HepG2 (cell line): ENCODE data around the gene LEPROT. TPM values are rescaled to one million over a fixed set of nuclear protein-coding genes. Genes with fewer than 3 reads are reported as not detected.

Experiments used
- CSRNP2 ChIP-seq: sonication (generic); formaldehyde crosslinking; conservative IDR thresholded peaks from 2 replicates; pipeline ENCODE4 v1.8.0; 2022; ENCODE audit warnings: low read depth, missing genetic modification reagents
- FOXA1 ChIP-seq, 2 experiments: fragments of 450-650 bp in 1 of 2; sonication (generic) in 1 of 2; formaldehyde crosslinking in 1 of 2; IDR thresholded peaks; 2 replicates each; pipeline versions ENCODE4 v1.4.0 to v1.6.1; 2016 to 2020; ENCODE audit warnings: missing genetic modification reagents in 1 of 2
- HNF4A ChIP-seq: sonication (generic); formaldehyde crosslinking; IDR thresholded peaks from 2 replicates; pipeline ENCODE4 v1.4.0; 2020; ENCODE audit warnings: missing genetic modification reagents
- HOXA9 ChIP-seq: sonication (generic); formaldehyde crosslinking; IDR thresholded peaks from 2 replicates; pipeline ENCODE4 v1.8.1; 2022; ENCODE audit warnings: missing genetic modification reagents, mild to moderate bottlenecking, moderate library complexity, borderline replicate concordance
- KAT8 ChIP-seq: IDR thresholded peaks from 2 replicates; pipeline ENCODE4 v1.6.1; 2016; ENCODE audit warnings: missing genetic modification reagents, missing compliant biosample characterization
- KLF13 ChIP-seq: sonication (generic); formaldehyde crosslinking; IDR thresholded peaks from 2 replicates; pipeline ENCODE4 v1.4.0; 2020; ENCODE audit warnings: mild to moderate bottlenecking, missing genetic modification reagents
- MZF1 ChIP-seq: sonication (generic); formaldehyde crosslinking; IDR thresholded peaks from 2 replicates; pipeline ENCODE4 v1.8.1; 2023; ENCODE audit warnings: mild to moderate bottlenecking, missing genetic modification reagents, borderline replicate concordance
- NFATC3 ChIP-seq: sonication (generic); formaldehyde crosslinking; IDR thresholded peaks from 2 replicates; pipeline ENCODE4 v1.5.1; 2020; ENCODE audit warnings: mild to moderate bottlenecking, missing genetic modification reagents
- SALL2 ChIP-seq: sonication (generic); formaldehyde crosslinking; IDR thresholded peaks from 2 replicates; pipeline ENCODE4 v1.8.1; 2023; ENCODE audit warnings: mild to moderate bottlenecking, missing genetic modification reagents, inconsistent platforms
- SMAD3 ChIP-seq: sonication (generic); formaldehyde crosslinking; IDR thresholded peaks from 2 replicates; pipeline ENCODE4 v1.4.0; 2020; ENCODE audit warnings: missing genetic modification reagents
- SMARCC2 ChIP-seq: fragments of 450-650 bp; IDR thresholded peaks from 2 replicates; pipeline ENCODE4 v1.6.1; 2017; ENCODE audit warnings: antibody characterized with exemption, mild to moderate bottlenecking
- ZBTB7A ChIP-seq: sonication (generic); formaldehyde crosslinking; IDR thresholded peaks from 2 replicates; pipeline ENCODE4 v1.8.0; 2022; ENCODE audit warnings: mild to moderate bottlenecking, missing genetic modification reagents
- ZBTB7B ChIP-seq: sonication (generic); formaldehyde crosslinking; IDR thresholded peaks from 2 replicates; pipeline ENCODE4 v1.4.0; 2020; ENCODE audit warnings: missing genetic modification reagents
- ZNF10 ChIP-seq: sonication (generic); formaldehyde crosslinking; IDR thresholded peaks from 2 replicates; pipeline ENCODE4 v1.4.0; 2020; ENCODE audit warnings: mild to moderate bottlenecking, low read depth, missing genetic modification reagents, borderline replicate concordance
- ZNF24 ChIP-seq: fragments of 450-650 bp; IDR thresholded peaks from 2 replicates; pipeline ENCODE4 v1.6.1; 2017; ENCODE audit warnings: antibody characterized with exemption, mild to moderate bottlenecking
- ZNF382 ChIP-seq: sonication (generic); formaldehyde crosslinking; IDR thresholded peaks from 2 replicates; pipeline ENCODE4 v1.5.0; 2020; ENCODE audit warnings: missing genetic modification reagents, mild to moderate bottlenecking, borderline replicate concordance
- ZNF446 ChIP-seq: sonication (generic); formaldehyde crosslinking; IDR thresholded peaks from 2 replicates; pipeline ENCODE4 v1.5.0; 2020; ENCODE audit warnings: mild to moderate bottlenecking, missing genetic modification reagents
- ZNF619 ChIP-seq: sonication (generic); formaldehyde crosslinking; IDR thresholded peaks from 2 replicates; pipeline ENCODE4 v1.4.0; 2020; ENCODE audit warnings: mild to moderate bottlenecking, missing genetic modification reagents
- polyA plus RNA-seq, 8 experiments: library from polyadenylated mRNA; depleted of rRNA in 3 of 8; stranded (reverse) in 7 of 8; unstranded in 1 of 8; fragments of >200 nt; fragmentation: Illumina TruSeq in 4 of 8; extraction: Trizol in 4 of 8; gene quantifications; 2 replicates each; pipeline versions ENCODE4 v1.2.1 to v1.2.3, GENCODE V29; 2011 to 2016; ENCODE audit warnings: low read depth in 4 of 8, missing spikeins in 1 of 8, mixed read lengths in 1 of 8; ENCODE audit not compliant: insufficient read depth in 1 of 8
- total RNA-seq, 5 experiments: library from RNA; depleted of rRNA; stranded (reverse); fragments of >200 nt; fragmentation: Illumina TruSeq; extraction: Trizol; gene quantifications; 2 replicates each; pipeline ENCODE4 v1.2.3, GENCODE V29; 2016; ENCODE audit warnings: low read depth in 1 of 5
- TF ChIP-seq, protein P1 (sequence below): sonication (generic); formaldehyde crosslinking; IDR thresholded peaks from 2 replicates; pipeline ENCODE4 v1.4.0; 2020; ENCODE audit warnings: missing genetic modification reagents
- TF ChIP-seq, protein P2 (sequence below): sonication (generic); formaldehyde crosslinking; IDR thresholded peaks from 2 replicates; pipeline ENCODE4 v1.5.0; 2020; ENCODE audit warnings: mild to moderate bottlenecking, missing genetic modification reagents
- TF ChIP-seq, protein P3 (sequence below): sonication (generic); formaldehyde crosslinking; IDR thresholded peaks from 2 replicates; pipeline ENCODE4 v1.8.1; 2022; ENCODE audit warnings: mild to moderate bottlenecking, missing genetic modification reagents

LEPROT gene
- total and polyA plus RNA-seq, 2 of the 13 experiments (the other 11 are each of a cell fraction or from before 2014, with no cell fraction given): 36.8 to 51.4 TPM

DNA sequence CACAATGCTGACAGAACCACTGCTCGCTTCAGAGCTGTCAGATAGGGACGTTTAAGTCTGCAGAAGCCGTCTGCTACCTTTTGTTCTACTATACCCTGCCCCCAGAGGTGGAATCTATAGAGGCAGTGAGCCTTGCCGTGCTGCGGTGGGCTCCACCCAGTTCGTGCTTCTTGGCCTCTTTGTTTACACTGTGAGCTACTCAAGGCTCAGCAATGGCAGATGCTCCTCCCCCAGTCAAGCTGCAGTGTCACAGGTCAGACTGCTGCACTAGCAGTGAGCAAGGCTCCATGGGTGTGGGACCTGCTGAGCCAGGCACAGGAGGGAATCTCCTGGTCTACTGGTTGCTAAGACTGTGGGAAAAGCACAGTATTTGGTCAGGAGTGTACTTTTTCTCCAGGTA, 47.1 kb downstream of the LEPROT start (continued):
- TF ChIP-seq, protein P1, sequence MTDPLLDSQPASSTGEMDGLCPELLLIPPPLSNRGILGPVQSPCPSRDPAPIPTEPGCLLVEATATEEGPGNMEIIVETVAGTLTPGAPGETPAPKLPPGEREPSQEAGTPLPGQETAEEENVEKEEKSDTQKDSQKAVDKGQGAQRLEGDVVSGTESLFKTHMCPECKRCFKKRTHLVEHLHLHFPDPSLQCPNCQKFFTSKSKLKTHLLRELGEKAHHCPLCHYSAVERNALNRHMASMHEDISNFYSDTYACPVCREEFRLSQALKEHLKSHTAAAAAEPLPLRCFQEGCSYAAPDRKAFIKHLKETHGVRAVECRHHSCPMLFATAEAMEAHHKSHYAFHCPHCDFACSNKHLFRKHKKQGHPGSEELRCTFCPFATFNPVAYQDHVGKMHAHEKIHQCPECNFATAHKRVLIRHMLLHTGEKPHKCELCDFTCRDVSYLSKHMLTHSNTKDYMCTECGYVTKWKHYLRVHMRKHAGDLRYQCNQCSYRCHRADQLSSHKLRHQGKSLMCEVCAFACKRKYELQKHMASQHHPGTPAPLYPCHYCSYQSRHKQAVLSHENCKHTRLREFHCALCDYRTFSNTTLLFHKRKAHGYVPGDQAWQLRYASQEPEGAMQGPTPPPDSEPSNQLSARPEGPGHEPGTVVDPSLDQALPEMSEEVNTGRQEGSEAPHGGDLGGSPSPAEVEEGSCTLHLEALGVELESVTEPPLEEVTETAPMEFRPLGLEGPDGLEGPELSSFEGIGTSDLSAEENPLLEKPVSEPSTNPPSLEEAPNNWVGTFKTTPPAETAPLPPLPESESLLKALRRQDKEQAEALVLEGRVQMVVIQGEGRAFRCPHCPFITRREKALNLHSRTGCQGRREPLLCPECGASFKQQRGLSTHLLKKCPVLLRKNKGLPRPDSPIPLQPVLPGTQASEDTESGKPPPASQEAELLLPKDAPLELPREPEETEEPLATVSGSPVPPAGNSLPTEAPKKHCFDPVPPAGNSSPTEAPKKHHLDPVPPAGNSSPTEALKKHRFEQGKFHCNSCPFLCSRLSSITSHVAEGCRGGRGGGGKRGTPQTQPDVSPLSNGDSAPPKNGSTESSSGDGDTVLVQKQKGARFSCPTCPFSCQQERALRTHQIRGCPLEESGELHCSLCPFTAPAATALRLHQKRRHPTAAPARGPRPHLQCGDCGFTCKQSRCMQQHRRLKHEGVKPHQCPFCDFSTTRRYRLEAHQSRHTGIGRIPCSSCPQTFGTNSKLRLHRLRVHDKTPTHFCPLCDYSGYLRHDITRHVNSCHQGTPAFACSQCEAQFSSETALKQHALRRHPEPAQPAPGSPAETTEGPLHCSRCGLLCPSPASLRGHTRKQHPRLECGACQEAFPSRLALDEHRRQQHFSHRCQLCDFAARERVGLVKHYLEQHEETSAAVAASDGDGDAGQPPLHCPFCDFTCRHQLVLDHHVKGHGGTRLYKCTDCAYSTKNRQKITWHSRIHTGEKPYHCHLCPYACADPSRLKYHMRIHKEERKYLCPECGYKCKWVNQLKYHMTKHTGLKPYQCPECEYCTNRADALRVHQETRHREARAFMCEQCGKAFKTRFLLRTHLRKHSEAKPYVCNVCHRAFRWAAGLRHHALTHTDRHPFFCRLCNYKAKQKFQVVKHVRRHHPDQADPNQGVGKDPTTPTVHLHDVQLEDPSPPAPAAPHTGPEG (CRISPR knock-in tag): no peak
- no peak for TF ChIP-seq ZNF382
- TF ChIP-seq CSRNP2: no peak
- TF ChIP-seq HNF4A: peak; percentile 82
- no peak for TF ChIP-seq KLF13 (CRISPR knock-in tag)
- TF ChIP-seq, protein P2, sequence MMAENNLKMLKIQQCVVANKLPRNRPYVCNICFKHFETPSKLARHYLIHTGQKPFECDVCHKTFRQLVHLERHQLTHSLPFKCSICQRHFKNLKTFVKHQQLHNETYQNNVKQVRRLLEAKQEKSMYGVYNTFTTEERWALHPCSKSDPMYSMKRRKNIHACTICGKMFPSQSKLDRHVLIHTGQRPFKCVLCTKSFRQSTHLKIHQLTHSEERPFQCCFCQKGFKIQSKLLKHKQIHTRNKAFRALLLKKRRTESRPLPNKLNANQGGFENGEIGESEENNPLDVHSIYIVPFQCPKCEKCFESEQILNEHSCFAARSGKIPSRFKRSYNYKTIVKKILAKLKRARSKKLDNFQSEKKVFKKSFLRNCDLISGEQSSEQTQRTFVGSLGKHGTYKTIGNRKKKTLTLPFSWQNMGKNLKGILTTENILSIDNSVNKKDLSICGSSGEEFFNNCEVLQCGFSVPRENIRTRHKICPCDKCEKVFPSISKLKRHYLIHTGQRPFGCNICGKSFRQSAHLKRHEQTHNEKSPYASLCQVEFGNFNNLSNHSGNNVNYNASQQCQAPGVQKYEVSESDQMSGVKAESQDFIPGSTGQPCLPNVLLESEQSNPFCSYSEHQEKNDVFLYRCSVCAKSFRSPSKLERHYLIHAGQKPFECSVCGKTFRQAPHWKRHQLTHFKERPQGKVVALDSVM: no peak
- no peak for TF ChIP-seq ZNF619 (CRISPR knock-in tag)
- TF ChIP-seq HOXA9: no peak
- TF ChIP-seq ZBTB7B (CRISPR knock-in tag): peak; percentile 87
- TF ChIP-seq SMAD3 (CRISPR knock-in tag): no peak
- peak; percentile 38; the same call in 1 of the 2 replicates for TF ChIP-seq FOXA1 (IDR thresholded peaks at IDR 0.05)
- TF ChIP-seq FOXA1 (CRISPR knock-in tag; IDR thresholded peaks at IDR 0.05): peak; percentile 96
- TF ChIP-seq MZF1 (CRISPR knock-in tag): no peak
- no peak for TF ChIP-seq NFATC3 (CRISPR knock-in tag)
- TF ChIP-seq ZNF10 (CRISPR knock-in tag): no peak
- peak; percentile 45; the same call in 1 of the 2 replicates for TF ChIP-seq ZBTB7A (CRISPR knock-in tag)
- TF ChIP-seq ZNF24: no peak
- TF ChIP-seq KAT8: no peak
- no peak for TF ChIP-seq SMARCC2
- TF ChIP-seq SALL2 (CRISPR knock-in tag): no peak
- TF ChIP-seq, protein P3, sequence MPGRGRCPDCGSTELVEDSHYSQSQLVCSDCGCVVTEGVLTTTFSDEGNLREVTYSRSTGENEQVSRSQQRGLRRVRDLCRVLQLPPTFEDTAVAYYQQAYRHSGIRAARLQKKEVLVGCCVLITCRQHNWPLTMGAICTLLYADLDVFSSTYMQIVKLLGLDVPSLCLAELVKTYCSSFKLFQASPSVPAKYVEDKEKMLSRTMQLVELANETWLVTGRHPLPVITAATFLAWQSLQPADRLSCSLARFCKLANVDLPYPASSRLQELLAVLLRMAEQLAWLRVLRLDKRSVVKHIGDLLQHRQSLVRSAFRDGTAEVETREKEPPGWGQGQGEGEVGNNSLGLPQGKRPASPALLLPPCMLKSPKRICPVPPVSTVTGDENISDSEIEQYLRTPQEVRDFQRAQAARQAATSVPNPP (CRISPR knock-in tag): no peak
- TF ChIP-seq ZNF446 (CRISPR knock-in tag): no peak
